DMS153 treated with DMSO at 0.1 percent for 48 hours (cell line): ENCODE measurements around the gene PRKCB.
"Not testable (repeated sequence)": the region's sequence is repeated elsewhere in the genome, so short reads cannot be mapped to it uniquely, and the experiment has no call there.

Experiments used
- DNase-seq: peaks from one replicate; lab custom pipeline; 2025; ENCODE audit not compliant: unreplicated experiment; lab: John Stamatoyannopoulos, UW

PRKCB gene

GRCh38 chr16:24208710-24209109, 372.9 kb downstream of the PRKCB start:
- no peak for DNase-seq

GRCh38 chr16:24214992-24215391, 379.2 kb downstream of the PRKCB start:
- DNase-seq, result no peak

GRCh38 chr16:24216961-24217360, 381.2 kb downstream of the PRKCB start:
- DNase-seq, result no peak

GRCh38 chr16:24217461-24217860, 381.7 kb downstream of the PRKCB start:
- DNase-seq, result no peak

- DNase-seq, result no peak
Observed at GRCh38 chr16:24218299-24218698, 382.5 kb downstream of the PRKCB start.

- no peak for DNase-seq
Observed at GRCh38 chr16:24221219-24221618, 385.4 kb downstream of the PRKCB start.

- no peak for DNase-seq
Observed at GRCh38 chr16:24228514-24228913, 392.7 kb downstream of the PRKCB start.

GRCh38 chr16:24232936-24233335, 397.2 kb downstream of the PRKCB start:
- no peak for DNase-seq

- no peak for DNase-seq
Observed at GRCh38 chr16:24234737-24235136, 399.0 kb downstream of the PRKCB start.

- no peak for DNase-seq
Observed at GRCh38 chr16:24235806-24236205, 400.0 kb downstream of the PRKCB start.

- DNase-seq, result not testable (repeated sequence)
Observed at GRCh38 chr16:24238846-24239245, 403.1 kb downstream of the PRKCB start.

GRCh38 chr16:24246911-24247607, 411.3 kb downstream of the PRKCB start:
- no peak for DNase-seq

- peak; percentile 65 for DNase-seq
Observed at GRCh38 chr16:24253192-24253591, 417.4 kb downstream of the PRKCB start.

- DNase-seq, result no peak
Observed at GRCh38 chr16:24255456-24256371, 419.9 kb downstream of the PRKCB start, which contains the start of gene CACNG3. CACNG3 (plus strand) TSS chr16:24256335; CDS start chr16:24256755, 420 bp downstream.

GRCh38 chr16:24257958-24258357, 422.2 kb downstream of the PRKCB start:
- no peak for DNase-seq

- no peak for DNase-seq
Observed at GRCh38 chr16:24258791-24259190, 423.0 kb downstream of the PRKCB start.

- no peak for DNase-seq
Observed at GRCh38 chr16:24262816-24263215, 427.0 kb downstream of the PRKCB start.
